ENCODE data around the gene BTBD17.

DNA sequence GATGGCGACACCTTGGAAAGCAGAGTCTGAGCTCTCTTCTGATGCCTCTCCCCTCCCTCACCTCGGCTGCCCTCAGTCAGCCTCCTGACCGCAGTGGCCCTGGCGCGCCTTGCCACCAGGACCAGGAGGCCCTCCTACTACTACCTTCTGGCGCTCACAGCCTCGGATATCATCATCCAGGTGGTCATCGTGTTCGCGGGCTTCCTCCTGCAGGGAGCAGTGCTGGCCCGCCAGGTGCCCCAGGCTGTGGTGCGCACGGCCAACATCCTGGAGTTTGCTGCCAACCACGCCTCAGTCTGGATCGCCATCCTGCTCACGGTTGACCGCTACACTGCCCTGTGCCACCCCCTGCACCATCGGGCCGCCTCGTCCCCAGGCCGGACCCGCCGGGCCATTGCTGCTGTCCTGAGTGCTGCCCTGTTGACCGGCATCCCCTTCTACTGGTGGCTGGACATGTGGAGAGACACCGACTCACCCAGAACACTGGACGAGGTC lies 10.0 kb upstream of the BTBD17 start:
- no peak for TF ChIP-seq POLR2A (IDR thresholded peaks at IDR 0.05)
- TF ChIP-seq, protein P1, sequence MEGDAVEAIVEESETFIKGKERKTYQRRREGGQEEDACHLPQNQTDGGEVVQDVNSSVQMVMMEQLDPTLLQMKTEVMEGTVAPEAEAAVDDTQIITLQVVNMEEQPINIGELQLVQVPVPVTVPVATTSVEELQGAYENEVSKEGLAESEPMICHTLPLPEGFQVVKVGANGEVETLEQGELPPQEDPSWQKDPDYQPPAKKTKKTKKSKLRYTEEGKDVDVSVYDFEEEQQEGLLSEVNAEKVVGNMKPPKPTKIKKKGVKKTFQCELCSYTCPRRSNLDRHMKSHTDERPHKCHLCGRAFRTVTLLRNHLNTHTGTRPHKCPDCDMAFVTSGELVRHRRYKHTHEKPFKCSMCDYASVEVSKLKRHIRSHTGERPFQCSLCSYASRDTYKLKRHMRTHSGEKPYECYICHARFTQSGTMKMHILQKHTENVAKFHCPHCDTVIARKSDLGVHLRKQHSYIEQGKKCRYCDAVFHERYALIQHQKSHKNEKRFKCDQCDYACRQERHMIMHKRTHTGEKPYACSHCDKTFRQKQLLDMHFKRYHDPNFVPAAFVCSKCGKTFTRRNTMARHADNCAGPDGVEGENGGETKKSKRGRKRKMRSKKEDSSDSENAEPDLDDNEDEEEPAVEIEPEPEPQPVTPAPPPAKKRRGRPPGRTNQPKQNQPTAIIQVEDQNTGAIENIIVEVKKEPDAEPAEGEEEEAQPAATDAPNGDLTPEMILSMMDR (IDR thresholded peaks at IDR 0.05), result no peak

All from body of pancreas (tissue), 4 donors.